ENCODE data around the gene RPL28.

DNA sequence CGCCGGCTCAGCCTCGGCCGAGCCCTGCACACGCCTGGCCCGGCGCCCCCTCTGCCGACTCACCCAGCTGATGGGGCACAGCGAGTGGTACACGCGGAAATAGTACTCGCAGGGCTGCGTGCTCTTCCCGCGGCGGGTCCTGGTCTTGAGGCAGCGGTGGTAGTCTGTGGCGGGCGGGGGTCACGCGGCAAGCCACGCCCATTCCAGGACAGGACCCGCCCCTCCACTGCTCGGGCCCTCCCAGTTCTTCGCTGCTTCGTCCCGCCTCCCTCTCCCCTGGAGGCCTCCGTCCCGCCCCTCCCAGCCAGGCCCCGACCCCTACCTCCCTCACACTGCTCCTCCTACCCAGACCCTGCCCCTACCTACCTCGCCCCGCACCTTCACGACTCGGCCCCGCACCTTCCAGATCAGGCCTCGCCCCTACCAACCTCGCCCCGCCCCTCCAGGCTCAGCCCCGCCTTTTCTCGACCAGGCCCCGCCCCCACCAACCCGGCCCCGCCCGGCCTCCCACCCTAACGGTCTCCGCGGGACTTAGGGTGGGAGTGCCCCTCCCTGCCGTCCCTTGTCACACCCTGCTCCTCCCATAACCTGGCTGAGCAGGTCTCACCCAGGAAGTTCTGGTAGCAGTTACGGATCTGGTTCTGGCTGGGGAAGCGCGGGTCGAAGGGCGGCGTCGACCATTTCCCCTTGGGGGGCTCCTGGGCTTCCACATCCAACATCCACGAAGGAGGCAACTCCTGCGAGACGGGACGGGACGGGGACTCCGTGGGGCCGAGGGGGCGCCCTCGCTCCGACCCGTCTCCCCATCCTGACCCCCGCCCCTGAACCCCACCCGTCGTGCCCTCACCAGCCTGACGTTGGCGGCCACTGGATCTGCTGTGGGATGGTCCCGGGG is 31.7 kb upstream of the RPL28 start:
- TF ChIP-seq POLR2A (IDR thresholded peaks at IDR 0.05) (no peak), CTCF (IDR thresholded peaks at IDR 0.05) (no peak)

All from uterus (tissue), 2 donors.